Measurements from ENCODE around the gene KAZN.

Gene KAZN

DNA sequence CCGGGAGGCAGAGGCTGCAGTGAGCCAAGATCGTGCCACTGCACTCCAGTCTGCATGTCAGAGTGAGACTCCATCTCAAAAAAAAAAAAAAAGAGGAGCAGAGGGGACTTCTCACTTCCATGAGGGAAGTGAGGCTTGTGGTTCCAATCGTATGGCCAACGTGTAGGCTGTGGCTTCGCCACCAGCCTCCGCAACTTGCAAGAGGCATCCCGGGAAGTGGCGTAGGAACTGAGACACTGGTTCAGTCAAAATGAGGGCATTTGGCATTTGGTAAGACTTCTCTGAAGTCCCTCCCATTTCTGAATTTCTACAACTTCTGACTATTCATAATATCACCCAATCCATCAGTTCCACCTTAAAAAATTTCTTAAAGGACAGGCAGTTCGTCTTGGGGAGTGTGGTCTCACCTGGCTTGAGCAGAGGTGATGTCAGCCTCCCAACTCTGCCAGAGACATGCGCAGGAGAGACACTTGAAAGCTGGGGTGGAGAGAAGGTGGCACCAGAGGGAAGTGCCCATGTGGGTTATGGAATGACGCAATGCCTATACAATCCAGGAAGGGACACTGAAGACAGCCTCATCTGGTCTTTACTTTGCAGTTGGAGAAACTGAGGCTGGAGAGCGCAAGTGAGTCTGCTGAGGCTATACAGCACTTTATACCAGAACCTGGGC is 17.2 kb downstream of the KAZN start:
- no peak for DNase-seq

DNA sequence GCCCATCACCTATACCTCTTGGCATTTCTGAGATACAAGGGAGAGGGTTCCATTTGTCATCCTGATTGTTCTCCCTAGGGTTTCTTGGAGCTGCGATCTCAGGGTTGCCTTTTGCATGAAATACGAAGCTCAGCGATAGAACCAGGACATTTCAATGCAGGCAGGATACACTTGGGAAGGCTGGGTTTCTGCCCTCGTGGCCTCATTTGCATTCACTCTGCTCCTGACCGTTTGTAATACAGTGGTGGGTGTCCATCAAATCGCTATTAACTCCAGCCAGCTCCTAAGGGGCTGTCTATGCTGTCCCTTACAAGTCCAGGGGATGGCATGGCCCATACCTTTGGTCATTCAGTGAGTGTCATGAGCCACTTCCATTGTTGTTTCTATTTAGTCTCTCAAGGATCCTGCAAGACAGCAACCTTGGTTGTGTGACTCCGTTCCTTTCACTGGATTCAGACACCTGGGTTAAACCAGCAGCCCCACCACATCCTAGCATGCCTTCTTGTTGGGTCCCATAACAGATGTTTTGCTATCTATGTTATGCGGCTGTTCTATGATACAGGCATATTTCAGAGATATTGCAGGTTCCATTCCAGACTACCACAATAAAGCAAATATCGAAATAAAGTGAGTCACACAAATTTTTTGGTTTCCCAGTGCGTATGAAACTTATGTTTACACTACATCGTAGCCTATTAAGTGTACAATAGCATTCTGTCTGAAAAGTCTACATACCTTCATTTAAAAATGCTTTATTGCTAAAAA is 18.3 kb downstream of the KAZN start:
- DNase-seq, result no peak

DNA sequence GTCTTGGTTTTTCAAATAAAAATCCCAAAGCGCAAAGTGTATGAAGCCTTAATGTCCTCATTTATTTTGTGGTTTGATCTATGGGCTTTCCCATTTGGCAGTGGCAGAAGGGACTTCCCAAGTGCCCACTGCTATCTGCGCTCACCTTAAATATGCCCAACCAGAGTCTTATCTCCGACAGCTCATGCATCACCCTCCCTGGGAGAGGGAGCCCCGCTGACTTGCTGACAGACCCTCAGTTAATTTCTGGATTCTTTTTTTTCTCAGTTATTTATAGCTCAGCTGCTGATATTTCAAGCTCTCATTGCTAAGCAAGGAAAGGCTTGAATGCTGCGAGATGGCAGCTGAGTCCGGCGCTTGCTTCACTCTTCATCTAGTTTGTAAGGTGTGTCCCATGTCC is 19.3 kb downstream of the KAZN start:
- no peak for DNase-seq

DNA sequence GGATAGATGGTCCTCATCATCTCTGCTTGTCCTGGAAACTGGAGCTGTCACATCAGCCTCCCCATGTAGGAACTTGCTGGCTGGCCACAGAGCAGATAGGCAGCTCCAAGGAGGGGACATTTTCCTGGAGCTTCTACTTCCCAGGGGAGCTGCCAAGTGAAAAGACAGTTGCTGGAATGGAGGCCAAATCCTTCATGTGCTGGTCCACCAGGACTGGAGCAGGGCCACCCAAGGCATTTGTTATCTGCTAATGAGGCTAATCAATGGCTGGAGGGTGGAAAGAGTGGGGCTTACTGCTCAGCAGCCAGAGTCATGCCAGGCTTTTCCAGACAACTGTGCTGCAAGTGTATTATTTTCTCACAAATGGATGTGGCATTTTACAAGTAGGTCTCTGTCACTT is 22.5 kb downstream of the KAZN start:
- no peak for DNase-seq

DNA sequence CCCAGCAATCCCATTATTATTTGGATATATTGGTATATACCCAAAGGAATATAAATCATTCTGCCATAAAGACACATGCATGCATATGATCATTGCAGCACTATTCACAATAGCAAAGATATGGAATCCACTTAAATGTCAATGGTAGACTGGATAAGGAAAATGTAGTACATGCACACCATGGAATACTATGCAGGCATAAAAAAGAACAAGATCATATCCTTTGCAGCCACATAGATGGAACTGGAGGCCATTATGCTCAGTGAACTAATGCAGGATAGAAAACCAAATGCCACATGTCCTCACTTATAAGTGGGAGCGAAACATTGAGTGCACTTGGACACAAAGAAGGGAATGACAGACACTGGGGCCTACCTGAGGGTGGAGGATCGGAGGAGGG is 24.6 kb downstream of the KAZN start:
- no peak for DNase-seq

DNA sequence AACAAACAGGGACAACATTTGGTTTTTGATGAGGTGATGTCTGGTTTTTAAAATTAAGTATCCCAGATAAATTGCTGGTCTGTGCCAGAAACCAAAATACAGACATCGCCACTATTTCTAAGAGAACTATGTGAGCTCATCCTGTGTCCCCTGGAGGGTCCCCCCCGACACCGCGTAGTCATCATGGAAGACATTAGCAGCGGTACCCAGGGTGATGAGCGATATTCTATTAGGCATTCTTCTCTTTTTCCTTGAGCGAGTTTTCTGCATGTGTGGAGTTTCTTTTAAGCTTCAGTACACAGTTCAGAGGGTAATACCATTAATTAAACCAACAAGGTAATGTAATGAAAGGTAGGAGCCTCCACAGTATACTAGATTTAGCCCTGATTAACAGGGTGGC is 26.5 kb downstream of the KAZN start:
- no peak for DNase-seq

DNA sequence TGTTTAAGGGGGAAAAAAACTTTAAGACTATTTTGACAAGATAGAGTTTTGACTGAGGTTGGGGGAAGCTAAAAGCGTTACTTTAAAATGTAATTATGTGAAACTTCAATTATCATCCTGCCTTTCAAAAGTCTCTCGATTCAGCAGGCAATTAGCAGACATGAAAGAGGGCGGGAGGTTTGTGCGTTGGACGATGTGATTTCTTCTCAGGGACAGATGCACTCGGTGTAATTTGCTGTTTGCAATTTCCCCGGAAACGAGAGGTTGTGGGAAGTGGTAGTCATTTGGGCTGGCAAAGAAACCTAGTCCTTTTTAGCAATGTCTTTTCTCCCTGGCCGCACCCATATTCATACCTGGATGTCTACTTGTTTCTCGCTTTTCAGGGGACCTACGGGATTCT is 27.1 kb downstream of the KAZN start:
- no peak for DNase-seq

DNA sequence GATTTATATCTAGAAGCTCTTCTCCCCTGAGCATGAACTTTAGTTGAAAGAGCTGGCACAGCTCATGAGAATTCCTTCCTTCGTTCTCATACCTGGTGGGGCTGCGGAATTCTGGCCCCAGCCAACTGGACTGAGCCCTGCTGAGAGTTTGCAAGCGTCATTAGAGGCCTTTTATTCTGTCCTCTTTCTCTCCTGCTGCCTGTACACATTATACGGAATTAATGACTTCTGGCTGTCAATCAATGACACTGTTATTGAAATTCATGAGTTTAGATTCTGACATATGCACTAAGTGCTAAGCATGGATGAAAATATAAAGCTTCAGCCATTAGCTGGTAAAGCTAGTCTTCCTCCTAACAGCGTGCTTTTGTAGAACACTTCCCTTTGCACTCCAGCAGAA is 27.5 kb downstream of the KAZN start:
- no peak for DNase-seq

DNA sequence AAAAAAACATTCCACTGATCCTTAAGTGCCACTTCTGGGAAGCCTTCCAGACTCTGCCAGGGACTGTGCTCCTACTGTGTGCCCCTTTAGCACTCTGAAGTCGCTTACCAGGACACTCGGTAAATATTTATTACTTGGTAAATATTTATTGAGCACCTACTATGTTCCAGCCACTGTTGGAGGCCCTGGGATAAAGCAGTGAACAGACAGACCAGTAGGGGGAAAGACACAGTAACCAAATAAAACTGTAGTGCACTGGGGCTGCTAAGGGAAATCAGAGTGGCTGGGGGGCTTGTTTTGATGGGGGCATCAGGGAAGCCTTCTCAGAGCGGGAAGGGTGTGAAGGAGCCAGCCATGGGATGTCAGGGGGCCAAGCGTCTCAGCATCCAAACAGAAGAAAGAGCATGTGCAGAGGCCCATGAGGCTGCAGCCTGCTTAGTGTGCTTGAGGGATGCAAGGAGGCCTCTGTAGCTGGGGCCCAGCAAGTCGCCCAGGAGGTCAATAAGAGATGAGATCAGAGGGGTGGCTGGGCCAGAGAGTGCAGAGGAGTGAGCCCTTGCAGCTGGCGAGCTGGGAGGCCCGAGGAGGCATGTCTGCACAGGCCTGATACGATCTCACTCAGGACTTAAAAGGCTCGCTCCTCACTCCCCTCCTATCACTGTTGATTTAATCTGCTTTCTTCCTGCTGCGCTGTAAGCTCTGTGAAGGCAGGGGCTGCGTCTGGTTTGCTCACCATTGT is 28.6 kb downstream of the KAZN start:
- DNase-seq, result no peak

DNA sequence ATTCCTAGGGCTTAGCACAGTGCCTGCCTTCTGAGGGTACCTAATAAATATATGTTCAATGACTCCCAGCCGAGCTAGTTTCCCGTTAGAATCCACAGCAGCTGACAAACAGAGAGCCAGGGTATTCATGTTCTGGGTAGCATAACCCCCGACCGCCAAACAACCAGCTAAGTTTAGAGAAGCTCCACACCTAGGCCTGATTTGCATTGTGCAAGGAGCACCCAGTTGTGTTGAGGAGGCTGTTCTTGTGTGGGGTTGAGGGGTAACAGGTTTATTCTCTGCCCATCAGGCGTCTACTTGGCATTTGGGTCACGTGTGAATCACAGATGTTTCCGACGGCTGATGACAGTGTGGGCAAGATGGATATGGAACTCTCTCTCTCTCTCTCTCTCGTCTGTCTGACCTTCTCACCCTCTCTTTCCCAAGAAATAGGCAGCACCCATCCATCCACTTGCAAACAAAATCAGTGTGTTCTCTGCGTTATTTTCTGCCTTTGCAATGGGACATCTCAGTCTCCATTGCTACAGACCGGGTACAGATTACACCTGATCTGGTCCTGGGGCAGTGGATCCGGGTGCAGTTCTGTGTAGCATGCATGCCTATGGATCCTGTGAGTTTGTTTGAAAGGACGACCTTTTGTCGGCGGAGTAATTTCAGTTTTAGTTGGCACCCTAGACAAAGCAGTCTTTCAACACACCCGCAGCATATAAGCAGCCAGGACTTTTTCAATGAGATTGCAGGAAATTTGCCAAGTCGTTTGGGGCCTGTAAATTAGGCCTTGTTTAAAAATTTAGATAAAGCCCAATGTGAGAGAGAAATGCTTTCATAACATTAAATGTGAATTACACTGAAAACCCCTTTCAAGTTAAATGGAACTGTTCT is 29.4 kb downstream of the KAZN start:
- DNase-seq, result no peak

DNA sequence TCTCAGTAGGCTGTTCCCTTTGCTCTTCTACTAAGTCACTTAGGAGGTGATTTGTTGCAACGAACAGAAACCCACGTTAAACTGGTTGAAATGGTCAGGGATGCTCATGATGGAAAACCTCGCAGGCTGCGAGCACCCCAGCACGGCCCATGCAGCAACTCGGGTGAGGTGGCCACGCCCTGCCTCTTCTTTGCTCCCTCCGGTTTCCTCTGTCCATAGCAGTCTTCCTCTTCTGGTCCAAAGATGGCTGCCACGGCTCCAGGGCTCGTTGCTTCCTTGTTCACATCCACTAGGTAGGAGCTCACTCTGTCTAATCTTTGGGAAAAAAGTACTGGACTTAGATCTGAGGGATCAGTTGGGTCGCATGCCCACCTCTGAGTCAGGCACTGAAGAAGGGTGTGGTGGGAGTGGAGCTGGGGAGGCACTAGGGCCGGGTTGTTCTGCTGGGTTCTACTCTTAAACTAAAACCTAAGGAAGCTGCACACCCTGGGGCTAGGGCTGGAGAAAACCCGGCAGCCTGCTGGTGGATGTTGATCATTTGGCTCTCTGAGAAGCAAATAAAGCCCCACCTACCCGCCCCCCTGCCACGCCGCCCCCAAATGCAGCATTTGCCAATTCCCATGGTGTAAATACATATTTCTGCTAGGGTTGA is 31.0 kb downstream of the KAZN start:
- DNase-seq, result no peak

DNA sequence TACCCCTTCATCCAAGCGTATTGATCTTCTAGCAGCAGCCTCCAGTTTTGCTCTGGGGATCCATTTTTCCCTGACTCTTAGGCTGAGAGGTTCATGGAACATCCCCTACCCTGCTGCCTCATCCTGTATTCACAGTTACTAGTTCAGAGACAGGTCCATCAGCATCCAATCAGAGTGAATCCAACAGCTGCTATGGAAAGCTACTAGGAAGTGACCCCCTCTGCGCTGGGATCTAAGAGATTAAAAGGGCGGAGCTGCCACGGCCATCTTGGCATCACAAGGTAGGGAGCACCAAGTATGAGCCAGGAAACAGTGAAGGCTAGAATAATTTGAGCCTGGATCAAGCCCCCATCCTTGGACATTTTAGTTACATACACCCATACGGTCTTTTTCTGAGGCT is 32.5 kb downstream of the KAZN start:
- no peak for DNase-seq

DNA sequence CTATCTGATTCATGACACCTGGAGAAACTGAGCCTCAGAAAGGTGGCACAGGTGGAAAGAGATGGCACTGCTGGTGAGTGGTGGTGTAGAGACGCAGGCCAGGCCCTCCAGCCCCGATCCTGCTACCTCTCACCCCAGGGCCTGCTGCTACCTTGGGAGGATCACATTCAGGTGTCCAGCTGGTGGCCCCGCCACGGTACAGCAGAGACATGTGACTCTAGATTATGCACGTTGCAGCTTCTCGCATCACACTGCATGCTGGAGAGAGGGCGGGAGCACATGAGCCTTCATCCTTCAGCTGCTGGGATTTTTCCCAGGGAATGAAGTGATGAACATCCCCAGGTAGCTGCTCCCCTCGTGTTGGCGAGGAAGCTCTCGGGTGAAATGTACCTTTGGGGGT is 32.9 kb downstream of the KAZN start:
- no peak for DNase-seq

DNA sequence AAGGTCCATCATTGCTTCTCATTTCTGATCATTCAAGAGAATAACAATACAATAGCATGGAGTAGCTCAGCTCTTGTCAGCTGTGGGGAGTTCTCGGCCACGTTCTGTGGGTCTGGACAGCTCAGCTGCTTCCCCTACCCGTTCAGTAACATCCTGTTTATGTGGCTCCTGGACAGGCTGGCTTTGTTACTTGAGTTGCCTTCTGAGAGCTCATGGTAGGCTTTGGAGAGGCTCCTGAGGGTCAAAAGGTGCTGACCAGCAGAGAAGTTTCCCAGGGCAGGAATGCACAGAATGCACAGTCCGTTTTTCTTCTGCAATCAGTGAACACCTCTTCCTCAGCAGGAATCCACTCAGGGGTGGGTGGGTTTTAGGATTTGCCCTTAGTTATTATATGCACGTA is 36.0 kb downstream of the KAZN start:
- no peak for DNase-seq

DNA sequence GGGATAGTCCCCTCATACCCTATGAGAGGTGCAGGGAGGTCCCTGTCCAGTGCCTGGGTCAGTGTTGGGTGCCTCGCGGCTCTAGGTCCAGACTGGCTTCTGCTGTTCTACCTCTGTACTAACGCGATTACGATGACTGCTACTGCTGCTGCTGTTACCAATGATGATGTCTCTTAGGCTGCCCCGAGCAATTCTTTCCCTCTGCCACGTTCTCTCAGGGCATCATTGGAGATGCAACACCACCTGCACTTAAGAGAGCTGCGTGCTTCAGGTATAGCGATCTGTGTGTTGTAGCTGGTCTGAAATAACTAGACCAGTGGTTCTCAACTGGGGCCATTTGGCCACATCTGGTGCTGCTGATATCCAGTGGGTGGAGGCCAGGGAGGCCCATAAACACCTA is 36.9 kb downstream of the KAZN start:
- DNase-seq, result no peak

DNA sequence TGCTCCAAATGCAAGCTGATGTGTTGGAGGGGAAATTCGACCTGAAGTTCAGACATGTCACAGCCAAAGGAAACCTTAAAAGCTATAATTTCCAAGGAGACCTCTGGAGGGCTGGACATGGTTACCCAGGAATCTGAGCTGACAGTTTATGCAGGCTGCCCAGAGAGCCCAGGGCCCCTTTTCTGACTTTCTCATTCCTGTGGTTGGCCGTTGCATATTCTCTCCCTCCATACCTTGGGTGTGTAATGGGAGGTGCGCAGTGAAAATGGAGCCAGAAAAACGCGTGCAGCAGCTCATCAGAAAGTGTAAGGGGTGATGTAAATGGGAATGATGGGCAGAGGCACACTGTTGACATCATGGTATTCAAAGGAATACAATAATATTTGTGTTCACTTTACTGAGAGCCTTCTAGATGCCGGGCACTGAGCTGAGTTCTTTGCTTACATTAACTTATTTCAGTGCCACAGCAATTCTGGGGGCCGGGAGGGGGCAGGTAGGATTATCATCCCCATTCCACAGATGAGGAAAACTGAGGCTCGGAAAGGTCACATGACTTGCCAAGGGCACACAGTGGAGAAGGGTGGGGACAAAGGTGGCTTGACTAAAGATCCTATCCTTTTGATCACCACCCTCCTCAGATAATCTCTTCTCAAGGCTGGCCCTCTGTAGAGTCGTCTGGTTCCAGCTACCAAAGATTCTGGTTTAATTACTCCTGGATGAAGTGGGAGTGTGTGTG is 38.6 kb downstream of the KAZN start:
- DNase-seq, result no peak

DNA sequence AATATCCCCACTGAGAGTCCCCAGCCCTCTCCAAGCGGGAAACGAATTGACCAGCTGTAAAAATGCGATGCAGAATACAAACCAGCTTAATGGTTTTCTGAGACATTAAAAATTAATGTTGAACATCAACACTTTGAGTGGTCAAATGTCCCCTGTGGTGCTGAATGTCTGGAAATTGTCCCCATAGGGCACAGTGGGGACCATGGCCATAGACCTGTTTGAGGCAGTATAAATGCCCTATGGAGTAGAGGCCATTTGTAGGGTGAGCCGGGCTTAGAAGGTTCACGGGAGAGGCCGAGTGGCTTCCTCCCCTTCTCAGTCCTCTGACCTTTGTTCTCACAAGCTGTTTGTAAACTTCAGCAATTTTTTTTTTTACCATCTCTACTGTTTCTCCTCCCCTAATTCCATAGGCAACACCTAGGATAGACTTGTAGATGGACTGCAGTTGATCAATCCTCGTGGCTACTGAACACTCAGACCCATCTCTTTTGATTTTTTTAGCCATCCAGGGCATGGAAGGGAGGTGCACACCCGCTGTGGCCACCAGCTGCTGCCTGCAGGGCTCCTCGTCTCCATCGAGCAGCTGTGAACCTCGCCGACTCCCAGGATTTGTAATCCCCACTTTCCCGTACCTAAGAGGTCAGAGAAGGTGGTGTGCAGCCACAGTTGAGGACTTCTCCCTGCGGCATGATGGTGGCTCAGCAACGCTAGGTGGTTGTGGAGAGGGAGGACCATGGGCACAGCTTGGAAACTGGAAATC is 41.0 kb downstream of the KAZN start:
- no peak for DNase-seq

DNA sequence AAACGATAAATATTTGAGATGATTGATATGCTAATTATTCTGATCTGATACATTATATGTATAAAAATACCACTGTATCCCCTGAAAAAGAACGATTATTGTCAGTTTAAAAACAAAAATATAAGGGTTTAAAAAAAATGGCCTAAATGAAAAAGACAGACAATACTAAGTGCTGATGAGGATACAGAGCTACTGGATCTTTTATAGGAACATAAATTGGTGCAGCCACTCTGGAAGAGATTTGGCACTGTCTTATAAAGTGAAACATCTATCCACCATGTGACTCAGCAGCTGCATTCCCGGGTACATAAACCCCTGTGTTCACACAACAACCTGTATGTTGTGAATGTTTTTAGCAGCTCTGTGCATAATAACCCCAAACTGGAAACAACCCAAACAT is 44.2 kb downstream of the KAZN start:
- DNase-seq, result no peak

DNA sequence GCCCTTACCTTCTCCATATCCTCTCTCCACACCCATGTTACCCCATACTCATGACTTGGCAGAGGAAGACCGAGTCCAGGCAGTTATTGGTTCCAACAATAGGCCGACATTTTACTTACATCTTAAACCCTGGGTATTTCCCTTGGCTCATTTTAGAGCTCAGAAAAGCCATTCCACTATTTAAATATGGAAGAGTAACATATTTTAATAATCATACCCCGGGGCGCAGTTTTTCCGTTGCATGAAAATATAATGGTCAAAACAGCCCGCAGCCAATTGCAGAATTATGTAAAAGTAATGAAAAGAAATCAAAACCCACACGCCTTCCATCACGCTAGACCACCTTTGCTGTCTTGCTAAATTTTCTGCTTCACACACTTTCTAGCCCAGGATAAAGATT is 48.5 kb downstream of the KAZN start:
- DNase-seq, result no peak

DNA sequence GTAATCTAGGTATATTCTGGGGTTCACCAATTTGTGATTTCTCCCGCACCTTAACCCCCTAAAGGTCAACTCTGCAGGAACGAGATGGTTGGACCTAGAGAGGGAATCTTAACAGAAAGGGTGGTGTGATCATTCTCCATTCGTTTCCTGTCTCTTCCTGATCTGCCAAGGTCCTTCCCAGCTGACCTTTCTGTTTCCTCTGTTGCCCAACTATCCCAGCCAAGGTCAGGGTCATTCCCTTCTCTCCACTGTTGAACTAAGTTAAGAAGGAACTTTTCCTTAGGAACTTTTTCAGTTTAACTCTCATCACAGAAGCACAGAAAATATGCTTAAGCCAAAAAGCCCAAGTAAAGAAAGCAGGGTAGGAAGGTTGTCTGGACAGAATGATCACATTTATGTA is 49.3 kb downstream of the KAZN start:
- DNase-seq, result no peak

DNA sequence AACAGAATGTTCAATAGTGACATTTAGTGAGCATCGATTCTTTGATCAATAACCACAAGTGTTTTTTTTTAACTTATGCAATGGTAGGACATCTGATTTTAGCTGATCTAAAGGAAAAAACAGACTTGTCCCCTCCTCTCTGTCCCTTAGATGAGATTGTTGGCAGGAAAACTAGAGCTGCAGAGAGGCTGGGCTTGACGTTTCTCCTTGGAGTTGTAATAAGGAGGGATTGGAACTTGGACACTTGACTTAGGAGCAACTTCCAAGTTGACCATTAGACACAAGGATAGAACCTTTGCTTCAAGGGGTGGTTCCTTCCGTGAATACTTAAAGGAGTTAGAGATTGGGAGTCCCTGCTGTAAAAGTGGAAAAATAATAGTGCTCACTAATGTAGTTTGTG is 49.9 kb downstream of the KAZN start:
- no peak for DNase-seq
